HepG2 (cell line): ENCODE data around the gene GPSM1. TPM values are rescaled to one million over a fixed set of nuclear protein-coding genes. Genes with fewer than 3 reads are reported as not detected.

ENCODE experiments used
- ATAC-seq: fragments of 200-7000 bp; cut with Tn5 transposase; 3 replicates; pipeline ENCODE4 v1.9.1; 2020; ENCODE audit warnings: mild to moderate bottlenecking, moderate library complexity
- BruUV-seq: library from RNA; stranded (reverse); fragments of 400-500 nt; replicated peaks from 2 replicates; lab custom pipeline; 2021; lab: Mats Ljungman, UMichigan
- CTCF ChIA-PET: fragments of 300-600 bp; formaldehyde crosslinking; extraction: SDS; loops from one replicate; lab custom pipeline; 2021; ENCODE audit warnings: low total read pairs, inconsistent platforms, low intra/inter-chr PET ratio; lab: Yijun Ruan, JAX
- POLR2A ChIA-PET: fragments of 350-600 bp; sonication (Branson Sonifier 250); formaldehyde crosslinking; loops from one replicate; lab custom pipeline; 2020; ENCODE audit warnings: antibody characterized with exemption, inconsistent platforms; lab: Yijun Ruan, JAX
- DNase-seq: peaks from one replicate; pipeline ENCODE4 v3.0.0-alpha.2; 2015; ENCODE audit warnings: low spot score
- FAIRE-seq: peaks from 3 replicates; lab custom pipeline; 2011; peaks lifted over from hg19 to GRCh38; lab: Jason Lieb, UNC
- H2AFZ ChIP-seq: one replicate; pipeline ENCODE4 v1.6.1; 2011; ENCODE audit warnings: low read length, inconsistent platforms
- H3K27ac ChIP-seq: fragments of 300-600 bp; 3 replicates; pipeline ENCODE4 v1.8.0; 2011; ENCODE audit warnings: mixed run types, mild to moderate bottlenecking, mixed read lengths, low read length, inconsistent platforms; ENCODE audit not compliant: insufficient read depth; ENCODE audit errors: extremely low read length
- H3K27me3 ChIP-seq, 2 experiments: fragments of 200-600 bp in 1 of 2; 2 replicates in 1 of 2; 3 replicates in 1 of 2; pipeline versions ENCODE4 v1.6.0 to v1.8.0; 2011; ENCODE audit warnings: low read length in 2 of 2, mild to moderate bottlenecking in 2 of 2, moderate library complexity in 2 of 2, inconsistent platforms in 1 of 2; ENCODE audit not compliant: insufficient read depth in 2 of 2, control insufficient read depth in 1 of 2
- H3K36me3 ChIP-seq, 2 experiments: fragments of 200-600 bp in 1 of 2; replicated peaks in 1 of 2; 2 replicates in 1 of 2; 3 replicates in 1 of 2; pipeline versions ENCODE4 v1.5.1 to v1.8.0; 2011; ENCODE audit warnings: low read length in 2 of 2, inconsistent platforms in 1 of 2; ENCODE audit not compliant: insufficient read depth in 2 of 2, control insufficient read depth in 1 of 2
- H3K4me1 ChIP-seq: 2 replicates; pipeline ENCODE4 v1.5.1; 2012; ENCODE audit warnings: low read length, inconsistent platforms; ENCODE audit not compliant: insufficient read depth
- H3K4me2 ChIP-seq: 2 replicates; pipeline ENCODE4 v1.6.0; 2011; ENCODE audit warnings: low read depth, low read length, inconsistent platforms
- H3K4me3 ChIP-seq, 3 experiments: fragments of 200-600 bp in 1 of 3; sonication (generic), shearing (Covaris generic) in 1 of 3; replicated peaks in 1 of 3; 2 replicates each; pipeline ENCODE4 v1.5.1; 2011 to 2016; ENCODE audit warnings: low read length in 3 of 3, inconsistent platforms in 2 of 3, low read depth in 2 of 3, mild to moderate bottlenecking in 2 of 3, control low read depth in 1 of 3, mixed read lengths in 1 of 3; ENCODE audit not compliant: insufficient read depth in 1 of 3
- H3K79me2 ChIP-seq: one replicate; pipeline ENCODE4 v1.6.1; 2011; ENCODE audit warnings: low read length, inconsistent platforms; ENCODE audit not compliant: insufficient read depth
- H3K9ac ChIP-seq: 2 replicates; pipeline ENCODE4 v1.6.0; 2011; ENCODE audit warnings: mild to moderate bottlenecking, low read depth, low read length, inconsistent platforms; ENCODE audit not compliant: insufficient read depth
- H3K9me3 ChIP-seq: 2 replicates; pipeline ENCODE4 v1.5.1; 2012; ENCODE audit warnings: mild to moderate bottlenecking, low read length
- H4K20me1 ChIP-seq: 2 replicates; pipeline ENCODE4 v1.6.0; 2011; ENCODE audit warnings: inconsistent platforms, mild to moderate bottlenecking, low read length, moderate library complexity; ENCODE audit not compliant: insufficient read depth
- CTCF ChIP-seq: sonication (generic); formaldehyde crosslinking; IDR thresholded peaks from 2 replicates; pipeline ENCODE4 v1.5.0; 2020; ENCODE audit warnings: mild to moderate bottlenecking, missing genetic modification reagents, moderate library complexity
- HNRNPL ChIP-seq: fragments of 200-400 bp; formaldehyde crosslinking; IDR thresholded peaks from 2 replicates; pipeline ENCODE4 v1.6.1; 2017; ENCODE audit warnings: mild to moderate bottlenecking, low read depth, low read length
- PCBP1 ChIP-seq: fragments of 200-400 bp; formaldehyde crosslinking; IDR thresholded peaks from 2 replicates; pipeline ENCODE4 v1.6.1; 2017; ENCODE audit warnings: mild to moderate bottlenecking, low read depth, low read length, borderline replicate concordance
- RBM39 ChIP-seq: fragments of 200-400 bp; formaldehyde crosslinking; IDR thresholded peaks from one replicate; pipeline ENCODE4 v1.6.1; 2018; ENCODE audit warnings: antibody characterized with exemption, mild to moderate bottlenecking, low read depth, low read length; ENCODE audit not compliant: poor library complexity, severe bottlenecking
- SETDB1 ChIP-seq: sonication (generic); formaldehyde crosslinking; IDR thresholded peaks from 2 replicates; pipeline ENCODE4 v1.5.1; 2020; ENCODE audit warnings: missing genetic modification reagents, mild to moderate bottlenecking, borderline replicate concordance
- SP2 ChIP-seq: sonication (generic); formaldehyde crosslinking; IDR thresholded peaks from 2 replicates; pipeline ENCODE4 v1.5.1; 2020; ENCODE audit warnings: mild to moderate bottlenecking, missing genetic modification reagents
- TFE3 ChIP-seq: IDR thresholded peaks from 2 replicates; pipeline ENCODE4 v1.6.1; 2016
- ZBTB46 ChIP-seq: sonication (generic); formaldehyde crosslinking; IDR thresholded peaks from 2 replicates; pipeline ENCODE4 v1.4.0; 2020; ENCODE audit warnings: mild to moderate bottlenecking, missing genetic modification reagents, borderline replicate concordance
- WGBS: methylation state at CpG from one replicate; pipeline ENCODE4 v1.1.6; 2017; ENCODE audit warnings: low lambda C conversion rate; 5-methylcytosine and 5-hydroxymethylcytosine counted together
- in situ Hi-C: cut with HindIII; loops from 2 replicates; pipeline ENCODE4 v1.10.0; 2017; ENCODE audit warnings: low pct_unique_long_range_greater_than_20kb; ENCODE audit not compliant: extremely low pct_ligation_motif_present
- intact Hi-C: fragments of 100-400 bp; cut with micrococcal nuclease; formaldehyde crosslinking; loops from one replicate; pipeline ENCODE4 v1.10.0; 2022; ENCODE audit not compliant: unreplicated experiment
- polyA plus RNA-seq, 8 experiments: library from polyadenylated mRNA; depleted of rRNA in 3 of 8; stranded (reverse) in 7 of 8; unstranded in 1 of 8; fragments of >200 nt; fragmentation: Illumina TruSeq in 4 of 8; extraction: Trizol in 4 of 8; gene quantifications; 2 replicates each; pipeline versions ENCODE4 v1.2.1 to v1.2.3, GENCODE V29; 2011 to 2016; ENCODE audit warnings: low read depth in 4 of 8, missing spikeins in 1 of 8, mixed read lengths in 1 of 8; ENCODE audit not compliant: insufficient read depth in 1 of 8
- total RNA-seq, 5 experiments: library from RNA; depleted of rRNA; stranded (reverse); fragments of >200 nt; fragmentation: Illumina TruSeq; extraction: Trizol; gene quantifications; 2 replicates each; pipeline ENCODE4 v1.2.3, GENCODE V29; 2016; ENCODE audit warnings: low read depth in 1 of 5
- TF ChIP-seq, protein P1 (sequence below): sonication (generic); formaldehyde crosslinking; IDR thresholded peaks from 2 replicates; pipeline ENCODE4 v1.5.1; 2020; ENCODE audit warnings: missing genetic modification reagents, mild to moderate bottlenecking, borderline replicate concordance

The GPSM1 gene
- total and polyA plus RNA-seq, 2 of the 13 experiments (the other 11 are each of a cell fraction or from before 2014, with no cell fraction given) = 1.0 to 2.4 TPM

DNA sequence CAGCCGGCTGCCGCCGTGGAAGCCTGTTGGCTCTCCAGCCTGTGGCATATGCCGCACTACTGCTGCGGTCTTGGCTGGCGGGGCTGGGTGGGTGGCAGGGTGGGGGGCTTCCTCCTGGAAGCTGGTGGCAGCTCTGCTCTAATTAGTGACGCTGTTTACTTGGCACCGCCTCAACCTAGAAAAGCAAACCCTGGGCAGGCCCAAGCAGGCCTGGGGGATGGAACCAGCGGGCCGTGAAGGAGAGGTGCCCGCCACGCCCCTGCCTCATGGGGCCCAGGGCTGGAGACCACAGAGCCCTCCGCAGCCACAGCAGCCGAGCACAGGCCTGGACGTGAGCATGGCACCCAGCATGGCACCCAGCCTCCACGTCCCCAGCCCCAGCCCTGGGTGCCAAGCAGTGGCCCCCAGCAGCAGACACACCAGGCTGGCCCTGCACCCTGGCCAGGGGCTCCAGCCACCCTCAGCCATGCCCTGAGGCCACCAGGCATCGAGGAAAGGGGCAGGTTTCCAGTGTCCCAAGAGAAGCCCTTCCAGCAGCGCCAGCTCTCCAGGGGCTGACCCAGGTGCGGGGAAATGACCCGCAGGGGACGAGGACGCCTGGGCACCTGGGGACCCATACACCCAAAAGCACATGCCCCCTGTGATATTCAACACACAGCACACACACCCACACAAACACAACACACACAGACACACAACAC lies 18.1 kb upstream of the GPSM1 start:
- Histone ChIP-seq H3K4me2 (no peak overlapping the region), H3K79me2 (no peaks in the 10 kb centered on the region), H3K36me3 (no peaks in the 10 kb centered on the region), H2AFZ (no peak overlapping the region), H3K27ac (no peak overlapping the region), H3K9me3 (no peaks in the 10 kb centered on the region), H3K27me3 (peaks cover 3 to 20% of the 10 kb centered on the region in 2 experiments; a peak in 4 of 5 replicates), H3K9ac (no peak overlapping the region), H3K4me1 (peaks cover 55% of the 10 kb centered on the region), H4K20me1 (no peaks in the 10 kb centered on the region), H3K4me3 (no peak overlapping the region)
- DNase-seq = no peak
- no TSS peak for BruUV-seq
- TF ChIP-seq SP2 (CRISPR knock-in tag) = no peak
- TF ChIP-seq, protein P1, sequence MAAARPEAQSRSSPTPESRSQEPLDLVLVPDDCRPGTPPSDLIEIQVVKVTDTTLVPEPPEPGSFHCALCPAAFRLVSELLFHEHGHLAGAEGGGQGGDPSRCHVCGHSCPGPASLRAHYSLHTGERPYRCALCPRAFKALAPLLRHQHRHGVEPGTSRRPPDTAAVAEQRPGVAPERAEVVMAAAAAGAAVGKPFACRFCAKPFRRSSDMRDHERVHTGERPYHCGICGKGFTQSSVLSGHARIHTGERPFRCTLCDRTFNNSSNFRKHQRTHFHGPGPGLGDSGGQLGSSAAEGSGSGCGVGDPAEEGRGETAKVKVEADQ (CRISPR knock-in tag) = no peak
- no peak for TF ChIP-seq RBM39
- TF ChIP-seq ZBTB46 (CRISPR knock-in tag) = no peak
- no peak for TF ChIP-seq TFE3 (CRISPR knock-in tag)
- TF ChIP-seq SETDB1 (CRISPR knock-in tag) = no peak
- no peak for TF ChIP-seq PCBP1
- no peak for TF ChIP-seq CTCF (CRISPR knock-in tag)
- TF ChIP-seq HNRNPL = 0 out of 2 replicates have a peak, but pooled peaks have one; percentile 21
- CTCF ChIA-PET = no interaction called here
- FAIRE-seq = no peak
- 47% methylated on average over 6 of the region's 22 CpGs for WGBS
- no peak for ATAC-seq
- intact Hi-C loops = no loop called here
- in situ Hi-C loops = no loop called here
- POLR2A ChIA-PET = no interaction called here
